NT2/D1 (cell line): ENCODE results near the gene CACNG5.

Experiments
- SUZ12 ChIP-seq: IDR thresholded peaks from 2 replicates; pipeline ENCODE4 v1.6.1; 2011; ENCODE audit not compliant: insufficient read length, insufficient read depth; ENCODE audit errors: extremely low read depth
- YY1 ChIP-seq: IDR thresholded peaks from 2 replicates; pipeline ENCODE4 v1.6.1; 2011; ENCODE audit not compliant: insufficient read length, insufficient read depth
- ZNF274 ChIP-seq: IDR thresholded peaks from 2 replicates; pipeline ENCODE4 v1.6.1; 2011; ENCODE audit warnings: mild to moderate bottlenecking, low read depth, low read length

DNA sequence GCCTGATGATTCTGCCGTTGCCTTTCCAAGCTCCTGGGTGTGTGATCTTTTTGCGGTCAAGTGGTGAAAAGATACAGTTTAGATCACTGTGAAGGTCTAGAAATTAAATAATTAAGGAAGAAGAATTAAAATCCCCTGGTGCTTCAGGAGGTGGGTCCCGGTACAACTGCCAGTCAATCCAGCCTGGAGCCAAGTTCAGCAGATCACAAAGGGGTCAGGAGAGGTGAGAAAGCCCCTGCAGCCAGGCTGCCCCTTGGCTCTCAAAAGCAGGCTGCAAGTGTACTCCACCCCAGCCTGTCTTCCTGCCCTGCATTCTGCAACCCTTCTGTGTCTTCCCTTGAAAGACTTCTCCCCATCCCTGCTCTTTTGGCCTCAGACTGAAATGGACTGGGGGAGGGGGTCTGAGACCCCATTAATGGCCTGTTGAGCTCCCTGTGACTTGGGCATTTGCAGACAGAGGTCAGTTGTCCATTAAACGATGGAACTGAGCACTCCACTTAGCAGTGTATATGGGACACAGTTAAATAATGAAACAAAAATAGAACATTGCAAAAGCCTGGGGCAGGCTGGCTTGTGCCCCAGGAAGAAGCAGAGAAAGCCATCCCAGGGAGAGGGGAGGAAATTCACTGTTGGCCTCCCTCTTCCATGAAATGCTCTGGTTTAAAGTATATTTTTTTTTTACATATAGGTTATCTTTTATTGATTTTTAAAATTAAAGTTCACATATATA is 15.1 kb downstream of the CACNG5 start:
- TF ChIP-seq SUZ12 (no peak), YY1 (no peak), ZNF274 (no peak)
